Measurements from ENCODE around the gene CKS1B. TPM values are rescaled to one million over a fixed set of nuclear protein-coding genes. Genes with fewer than 3 reads are reported as not detected.
A peak's percentile ranks its signal among the peaks of the same experiment; 100 is the strongest.

CKS1B gene
- total and polyA plus RNA-seq, 9 of the 15 experiments (the other 6 are each of a cell fraction or from before 2014, with no cell fraction given) = 215 to 1,103 (median 460) TPM

GRCh38 chr1:154974102-154974807 lies at the start of gene CKS1B (continued):
- TF ChIP-seq ZNF57 (CRISPR knock-in tag; IDR thresholded peaks at IDR 0.05) = no peak
- 0 out of 2 replicates have a peak, but pooled peaks have one; percentile 25 for TF ChIP-seq TCFL5 (CRISPR knock-in tag; conservative IDR thresholded peaks at IDR 0.05)
- no peak for TF ChIP-seq STAT5B (CRISPR knock-in tag; IDR thresholded peaks at IDR 0.05)
- TF ChIP-seq TSC22D4 (tag; IDR thresholded peaks at IDR 0.05) = no peak
- no peak for TF ChIP-seq ZNF174 (CRISPR knock-in tag; IDR thresholded peaks at IDR 0.05)
- TF ChIP-seq, protein P1, sequence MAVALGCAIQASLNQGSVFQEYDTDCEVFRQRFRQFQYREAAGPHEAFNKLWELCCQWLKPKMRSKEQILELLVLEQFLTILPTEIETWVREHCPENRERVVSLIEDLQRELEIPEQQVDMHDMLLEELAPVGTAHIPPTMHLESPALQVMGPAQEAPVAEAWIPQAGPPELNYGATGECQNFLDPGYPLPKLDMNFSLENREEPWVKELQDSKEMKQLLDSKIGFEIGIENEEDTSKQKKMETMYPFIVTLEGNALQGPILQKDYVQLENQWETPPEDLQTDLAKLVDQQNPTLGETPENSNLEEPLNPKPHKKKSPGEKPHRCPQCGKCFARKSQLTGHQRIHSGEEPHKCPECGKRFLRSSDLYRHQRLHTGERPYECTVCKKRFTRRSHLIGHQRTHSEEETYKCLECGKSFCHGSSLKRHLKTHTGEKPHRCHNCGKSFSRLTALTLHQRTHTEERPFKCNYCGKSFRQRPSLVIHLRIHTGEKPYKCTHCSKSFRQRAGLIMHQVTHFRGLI (CRISPR knock-in tag; IDR thresholded peaks at IDR 0.05) = no peak
- no peak for TF ChIP-seq TRIM28 (IDR thresholded peaks at IDR 0.05)
- peak in 1 of 2 experiments; percentile 100; a peak in 2 of 4 replicates for TF ChIP-seq HDAC1 (IDR thresholded peaks at IDR 0.05)
- peak in 1 of 2 experiments; percentile 17; a peak in 1 of 4 replicates for TF ChIP-seq ZNF639 (CRISPR knock-in tag; conservative IDR thresholded peaks at IDR 0.05 in 1 of 2, IDR thresholded peaks at IDR 0.05 in 1 of 2)
- no peak for TF ChIP-seq PTBP1 (IDR thresholded peaks at IDR 0.05; ENCODE audit: low read depth, low read length)
- no peak for TF ChIP-seq ZNF24 (IDR thresholded peaks at IDR 0.05)
- no peak for TF ChIP-seq ATF2 (CRISPR knock-in tag; IDR thresholded peaks at IDR 0.05)
- TF ChIP-seq, protein P2, sequence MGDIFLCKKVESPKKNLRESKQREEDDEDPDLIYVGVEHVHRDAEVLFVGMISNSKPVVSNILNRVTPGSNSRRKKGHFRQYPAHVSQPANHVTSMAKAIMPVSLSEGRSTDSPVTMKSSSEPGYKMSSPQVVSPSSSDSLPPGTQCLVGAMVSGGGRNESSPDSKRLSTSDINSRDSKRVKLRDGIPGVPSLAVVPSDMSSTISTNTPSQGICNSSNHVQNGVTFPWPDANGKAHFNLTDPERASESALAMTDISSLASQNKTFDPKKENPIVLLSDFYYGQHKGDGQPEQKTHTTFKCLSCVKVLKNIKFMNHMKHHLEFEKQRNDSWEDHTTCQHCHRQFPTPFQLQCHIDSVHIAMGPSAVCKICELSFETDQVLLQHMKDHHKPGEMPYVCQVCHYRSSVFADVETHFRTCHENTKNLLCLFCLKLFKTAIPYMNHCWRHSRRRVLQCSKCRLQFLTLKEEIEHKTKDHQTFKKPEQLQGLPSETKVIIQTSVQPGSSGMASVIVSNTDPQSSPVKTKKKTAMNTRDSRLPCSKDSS (IDR thresholded peaks at IDR 0.05; ENCODE audit: low read depth, partially characterized antibody) = no peak
- TF ChIP-seq, protein P3, sequence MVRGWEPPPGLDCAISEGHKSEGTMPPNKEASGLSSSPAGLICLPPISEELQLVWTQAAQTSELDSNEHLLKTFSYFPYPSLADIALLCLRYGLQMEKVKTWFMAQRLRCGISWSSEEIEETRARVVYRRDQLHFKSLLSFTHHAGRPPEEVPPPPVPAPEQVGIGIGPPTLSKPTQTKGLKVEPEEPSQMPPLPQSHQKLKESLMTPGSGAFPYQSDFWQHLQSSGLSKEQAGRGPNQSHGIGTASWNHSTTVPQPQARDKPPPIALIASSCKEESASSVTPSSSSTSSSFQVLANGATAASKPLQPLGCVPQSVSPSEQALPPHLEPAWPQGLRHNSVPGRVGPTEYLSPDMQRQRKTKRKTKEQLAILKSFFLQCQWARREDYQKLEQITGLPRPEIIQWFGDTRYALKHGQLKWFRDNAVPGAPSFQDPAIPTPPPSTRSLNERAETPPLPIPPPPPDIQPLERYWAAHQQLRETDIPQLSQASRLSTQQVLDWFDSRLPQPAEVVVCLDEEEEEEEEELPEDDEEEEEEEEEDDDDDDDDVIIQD (CRISPR knock-in tag; IDR thresholded peaks at IDR 0.05) = no peak
- peak; percentile 25; the same call in 1 of the 2 replicates for TF ChIP-seq CTBP1 (IDR thresholded peaks at IDR 0.05; ENCODE audit: borderline replicate concordance)
- no peak for TF ChIP-seq ZFP91 (CRISPR knock-in tag; IDR thresholded peaks at IDR 0.05)
- TF ChIP-seq PPARD (CRISPR knock-in tag; IDR thresholded peaks at IDR 0.05) = no peak
- no peak for TF ChIP-seq FOXA3 (CRISPR knock-in tag; conservative IDR thresholded peaks at IDR 0.05 in 1 of 2, IDR thresholded peaks at IDR 0.05 in 1 of 2)
